ENCODE data around the gene FGF10. TPM values are rescaled to one million over a fixed set of nuclear protein-coding genes. Genes with fewer than 3 reads are reported as not detected.

Gene FGF10
- total RNA-seq, 1 experiment from 2014 or later = not detected

DNA sequence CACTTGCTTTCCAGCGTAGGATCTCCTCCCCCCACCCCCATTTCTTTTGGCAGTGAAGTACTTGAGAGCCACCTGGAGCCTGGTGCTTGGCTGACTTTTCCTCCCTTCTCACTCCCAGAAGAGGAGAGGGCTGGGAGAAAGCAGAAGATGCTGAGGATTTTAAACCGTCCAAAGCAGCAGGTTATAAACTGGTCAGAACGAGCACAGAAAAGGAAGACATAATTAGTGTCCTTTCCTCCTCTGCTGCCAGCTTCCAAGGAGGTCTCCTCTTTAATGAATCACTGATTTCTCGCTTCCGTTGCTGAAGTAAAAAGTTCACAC, 563 bp upstream of the FGF10 start:
- in situ Hi-C loops (cut with HindIII; ENCODE audit: low pct_unique_long_range_greater_than_20kb, low sequenced_read_pairs) (no loop called here), intact Hi-C loops (cut with micrococcal nuclease; ENCODE audit: unreplicated experiment) (no loop called here)
- peak overlapping the region; percentile 25 to 50 for H3K4me3 ChIP-seq (ENCODE audit: low read depth in 2 of 2, low read length in 2 of 2)
- H3K4me1 ChIP-seq (ENCODE audit: control insufficient read depth, insufficient read depth, low read length) = peaks cover 10% of the 10 kb centered on the region
- DNase-seq (ENCODE audit: low read depth, low spot score) (no peak), ATAC-seq (0 out of 2 replicates have a peak, but pooled peaks have one; percentile 13)
- H3K27ac ChIP-seq (ENCODE audit: low read length) = no peak overlapping the region
- no TSS peak for BruUV-seq (replicated peaks)
- H3K27me3 ChIP-seq (ENCODE audit: control insufficient read depth, insufficient read depth, low read length) = peaks cover 28% of the 10 kb centered on the region
- ChIA-PET POLR2A (no interaction called here), CTCF (no interaction called here)
- H3K36me3 ChIP-seq (ENCODE audit: control insufficient read depth, insufficient read depth, low read length) = peaks cover 3% of the 10 kb centered on the region; the same call in 1 of the 2 replicates
- TF ChIP-seq REST (IDR thresholded peaks at IDR 0.05; ENCODE audit: insufficient read depth in 1 of 2, low read depth in 2 of 2, low read length in 1 of 2) (no peak), POLR2AphosphoS5 (IDR thresholded peaks at IDR 0.05; ENCODE audit: low read depth, low read length) (no peak), SIN3A (IDR thresholded peaks at IDR 0.05; ENCODE audit: borderline replicate concordance, insufficient read depth, low read depth, low read length) (no peak), TCF7L2 (IDR thresholded peaks at IDR 0.05; ENCODE audit: low read depth, low read length) (no peak)
- TF ChIP-seq, protein P1, sequence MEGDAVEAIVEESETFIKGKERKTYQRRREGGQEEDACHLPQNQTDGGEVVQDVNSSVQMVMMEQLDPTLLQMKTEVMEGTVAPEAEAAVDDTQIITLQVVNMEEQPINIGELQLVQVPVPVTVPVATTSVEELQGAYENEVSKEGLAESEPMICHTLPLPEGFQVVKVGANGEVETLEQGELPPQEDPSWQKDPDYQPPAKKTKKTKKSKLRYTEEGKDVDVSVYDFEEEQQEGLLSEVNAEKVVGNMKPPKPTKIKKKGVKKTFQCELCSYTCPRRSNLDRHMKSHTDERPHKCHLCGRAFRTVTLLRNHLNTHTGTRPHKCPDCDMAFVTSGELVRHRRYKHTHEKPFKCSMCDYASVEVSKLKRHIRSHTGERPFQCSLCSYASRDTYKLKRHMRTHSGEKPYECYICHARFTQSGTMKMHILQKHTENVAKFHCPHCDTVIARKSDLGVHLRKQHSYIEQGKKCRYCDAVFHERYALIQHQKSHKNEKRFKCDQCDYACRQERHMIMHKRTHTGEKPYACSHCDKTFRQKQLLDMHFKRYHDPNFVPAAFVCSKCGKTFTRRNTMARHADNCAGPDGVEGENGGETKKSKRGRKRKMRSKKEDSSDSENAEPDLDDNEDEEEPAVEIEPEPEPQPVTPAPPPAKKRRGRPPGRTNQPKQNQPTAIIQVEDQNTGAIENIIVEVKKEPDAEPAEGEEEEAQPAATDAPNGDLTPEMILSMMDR (IDR thresholded peaks at IDR 0.05) = no peak
- H3K9me3 ChIP-seq (ENCODE audit: control insufficient read depth, insufficient read depth, low read depth, low read length) = no peaks in the 10 kb centered on the region

DNA sequence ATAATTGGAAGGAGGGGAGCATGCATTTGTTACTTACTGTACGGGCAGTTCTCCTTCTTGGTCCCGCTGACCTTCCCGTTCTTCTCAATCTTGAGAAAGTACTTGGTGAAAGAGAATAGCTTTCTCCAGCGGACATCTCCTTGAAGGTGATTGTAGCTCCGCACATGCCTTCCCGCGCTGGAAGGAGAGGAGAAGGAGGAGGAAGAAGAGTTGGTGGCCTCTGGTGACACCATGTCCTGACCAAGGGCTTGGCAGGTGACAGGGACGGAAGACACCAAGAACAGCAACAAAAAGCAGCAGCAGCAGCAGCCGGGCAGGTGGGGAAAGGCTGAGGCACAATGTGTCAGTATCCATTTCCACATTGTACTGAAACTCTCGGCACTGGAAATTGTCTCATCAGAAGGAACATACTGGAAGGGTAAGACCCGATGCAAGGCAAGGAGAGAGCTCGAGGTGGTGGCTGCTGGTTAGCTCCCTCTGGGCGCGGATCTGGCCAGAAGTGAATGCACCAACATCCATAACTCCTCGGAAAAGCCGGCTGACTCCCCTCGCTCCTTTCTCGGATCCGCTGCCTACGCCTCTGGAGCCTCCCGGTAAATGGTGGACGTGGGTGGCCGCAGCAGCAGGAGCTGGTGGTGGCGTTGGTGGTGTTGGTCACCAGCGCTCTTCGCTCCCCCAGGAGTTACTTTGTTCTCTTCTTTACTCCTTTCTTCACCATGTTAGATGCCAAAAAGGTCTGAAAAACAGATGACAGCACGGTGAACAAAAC, 715 bp downstream of the FGF10 start:
- Histone ChIP-seq H3K36me3 (ENCODE audit: control insufficient read depth, insufficient read depth, low read length) (peaks cover 3% of the 10 kb centered on the region; the same call in 1 of the 2 replicates), H3K27ac (ENCODE audit: low read length) (no peak overlapping the region), H3K9me3 (ENCODE audit: control insufficient read depth, insufficient read depth, low read depth, low read length) (no peaks in the 10 kb centered on the region), H3K4me3 (ENCODE audit: low read depth in 2 of 2, low read length in 2 of 2) (peak overlapping the region; percentile 25 to 50; a peak in 3 of 4 replicates), H3K27me3 (ENCODE audit: control insufficient read depth, insufficient read depth, low read length) (peaks cover 28% of the 10 kb centered on the region), H3K4me1 (ENCODE audit: control insufficient read depth, insufficient read depth, low read length) (peaks cover 10% of the 10 kb centered on the region)
- no peak for DNase-seq (ENCODE audit: low read depth, low spot score)
- ChIA-PET CTCF (no interaction called here), POLR2A (no interaction called here)
- ATAC-seq = peak; percentile 66
- intact Hi-C loops (cut with micrococcal nuclease; ENCODE audit: unreplicated experiment) = no loop called here
- TF ChIP-seq POLR2AphosphoS5 (IDR thresholded peaks at IDR 0.05; ENCODE audit: low read depth, low read length) (no peak), REST (IDR thresholded peaks at IDR 0.05; ENCODE audit: insufficient read depth in 1 of 2, low read depth in 2 of 2, low read length in 1 of 2) (no peak), TCF7L2 (IDR thresholded peaks at IDR 0.05; ENCODE audit: low read depth, low read length) (no peak), SIN3A (IDR thresholded peaks at IDR 0.05; ENCODE audit: borderline replicate concordance, insufficient read depth, low read depth, low read length) (no peak)
- TF ChIP-seq, protein P1 (IDR thresholded peaks at IDR 0.05) = no peak
- in situ Hi-C loops (cut with HindIII; ENCODE audit: low pct_unique_long_range_greater_than_20kb, low sequenced_read_pairs) = no loop called here
- BruUV-seq (replicated peaks) = no TSS peak

All from Panc1 (cell line).